Neural cell (in vitro differentiated cells): ENCODE measurements around the gene USP34.

Source experiments
- CTCF ChIP-seq: fragments of 450-650 bp; IDR thresholded peaks from 2 replicates; pipeline ENCODE4 v1.5.1; 2014; ENCODE audit warnings: antibody characterized with exemption, mild to moderate bottlenecking, moderate library complexity; ENCODE audit not compliant: poor library complexity, severe bottlenecking
- EZH2 ChIP-seq: fragments of 200-600, 300-800 bp; shearing (Covaris generic), sonication (generic); IDR thresholded peaks from 2 replicates; pipeline ENCODE4 v1.6.1; 2014; ENCODE audit warnings: antibody characterized with exemption, low read length, borderline replicate concordance, mild to moderate bottlenecking; ENCODE audit not compliant: insufficient read depth, poor library complexity, severe bottlenecking
- MXI1 ChIP-seq: fragments of 450-650 bp; conservative IDR thresholded peaks from 2 replicates; pipeline ENCODE4 v1.6.1; 2014; ENCODE audit warnings: antibody characterized with exemption, mild to moderate bottlenecking; ENCODE audit not compliant: poor library complexity, severe bottlenecking
- POLR2AphosphoS5 ChIP-seq: IDR thresholded peaks from 2 replicates; pipeline ENCODE4 v1.6.1; 2012
- SMC3 ChIP-seq: fragments of 450-650 bp; conservative IDR thresholded peaks from 2 replicates; pipeline ENCODE4 v1.6.1; 2014; ENCODE audit warnings: antibody characterized with exemption, mild to moderate bottlenecking, moderate library complexity; ENCODE audit not compliant: poor library complexity
- TAF1 ChIP-seq: IDR thresholded peaks from 2 replicates; pipeline ENCODE4 v1.6.1; 2012; ENCODE audit warnings: low read depth

DNA sequence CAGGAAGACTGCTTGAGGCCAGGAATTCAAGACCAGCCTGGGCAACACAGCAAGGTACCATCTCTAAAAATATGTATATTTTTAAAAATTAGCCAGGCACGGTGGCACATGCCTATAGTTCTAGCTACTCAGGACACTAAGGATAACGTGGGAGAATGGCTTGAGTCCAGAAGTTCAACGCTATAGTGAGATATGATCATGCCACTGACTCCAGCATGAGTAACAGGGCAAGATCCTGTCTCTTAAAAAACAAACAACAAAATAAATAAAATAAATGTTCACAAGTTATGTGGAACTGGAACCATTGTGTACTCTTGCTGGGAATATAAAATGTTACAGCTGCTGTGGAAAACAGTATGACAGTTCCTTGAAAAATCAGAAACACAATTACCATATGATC, 47.2 kb downstream of the USP34 start:
- TF ChIP-seq CTCF: no peak
- TF ChIP-seq POLR2AphosphoS5: no peak
- TF ChIP-seq SMC3: no peak
- no peak for TF ChIP-seq TAF1
- TF ChIP-seq MXI1: no peak
- no peak for TF ChIP-seq EZH2
